HG03064 (cell line): ENCODE results near the gene GCNT1.
A peak's percentile ranks its signal among the peaks of the same experiment; 100 is the strongest.
"Not testable (repeated sequence)": the region's sequence is repeated elsewhere in the genome, so short reads cannot be mapped to it uniquely, and the experiment has no call there.

ENCODE experiments used
- ATAC-seq: cut with Tn5 transposase; IDR thresholded peaks from one replicate; pipeline ENCODE4 v1.9.1; 2021; ENCODE audit warnings: low read depth; ENCODE audit not compliant: unreplicated experiment

The GCNT1 gene

DNA sequence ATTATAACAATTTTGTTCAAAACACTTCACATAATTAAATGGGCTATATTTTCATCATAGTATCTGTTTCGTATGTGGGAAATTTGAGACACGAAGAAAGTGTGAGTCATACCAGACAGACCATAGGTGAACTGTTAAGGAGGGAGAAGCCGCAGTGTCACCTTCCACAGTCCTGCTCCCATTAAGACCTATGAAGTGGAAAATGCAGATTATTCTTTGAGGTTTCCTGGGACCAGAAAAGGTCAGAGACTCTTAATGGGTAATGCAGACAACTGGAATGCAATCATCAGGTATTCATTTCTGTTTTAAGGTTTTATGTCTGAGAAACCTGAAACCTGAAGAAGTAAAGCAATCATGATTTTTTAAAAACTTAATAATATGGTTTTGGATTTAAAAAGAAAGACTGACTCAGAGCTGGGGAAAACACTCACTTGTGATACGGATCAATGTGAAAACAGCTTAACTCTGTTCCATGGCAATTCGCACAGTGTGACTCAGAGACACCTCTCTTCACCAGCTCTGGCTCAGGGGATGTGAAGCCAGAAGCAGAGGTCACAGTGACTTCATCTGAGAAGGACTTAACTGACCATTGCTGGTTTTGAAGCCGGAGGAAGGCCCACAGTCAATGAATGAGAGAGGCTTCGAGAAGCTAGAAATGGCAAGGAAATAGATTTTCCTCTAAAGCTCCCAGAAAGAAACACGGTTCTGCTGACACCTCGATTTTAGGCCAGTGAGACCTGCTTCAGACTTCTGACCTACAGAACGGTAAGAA is 17.2 kb upstream of the GCNT1 start:
- peak; percentile 55 for ATAC-seq

- no peak for ATAC-seq
Measured at GRCh38 chr9:76443887-76444286, 15.1 kb upstream of the GCNT1 start.

DNA sequence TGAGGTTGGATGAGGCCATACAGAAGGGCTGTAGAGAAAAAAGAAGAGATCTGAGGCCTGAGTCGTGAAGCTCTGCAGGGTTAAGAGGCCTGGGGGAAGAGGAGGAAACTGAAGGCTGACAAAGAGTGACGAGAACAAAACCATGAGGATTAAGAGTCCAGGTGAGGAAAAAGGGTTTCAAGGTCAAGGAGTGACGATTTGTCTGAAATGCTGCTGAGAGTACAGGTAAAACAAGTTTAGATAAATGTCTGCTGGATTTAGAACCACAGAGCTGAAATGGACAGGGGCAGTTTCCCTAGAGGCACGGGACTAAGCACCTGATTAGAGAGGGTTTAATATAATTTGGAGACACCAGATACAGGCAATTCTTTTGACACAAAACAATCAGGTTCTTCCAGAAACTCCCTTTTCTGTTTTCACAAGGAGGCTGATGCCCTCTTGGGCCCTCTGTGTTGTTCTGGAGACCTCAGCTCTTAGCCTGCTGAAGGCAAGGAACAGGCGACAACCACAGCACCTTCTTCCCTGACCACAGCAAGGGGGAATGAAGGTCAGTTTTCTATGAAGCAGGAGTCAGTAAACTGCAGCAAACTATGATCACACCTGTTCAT is 14.6 kb upstream of the GCNT1 start:
- no peak for ATAC-seq

GRCh38 chr9:76445976-76446375 is 13.0 kb upstream of the GCNT1 start:
- no peak for ATAC-seq

GRCh38 chr9:76448501-76448900 is 10.5 kb upstream of the GCNT1 start:
- ATAC-seq: no peak

- ATAC-seq: no peak
Measured at GRCh38 chr9:76451234-76451633, 7.7 kb upstream of the GCNT1 start.

DNA sequence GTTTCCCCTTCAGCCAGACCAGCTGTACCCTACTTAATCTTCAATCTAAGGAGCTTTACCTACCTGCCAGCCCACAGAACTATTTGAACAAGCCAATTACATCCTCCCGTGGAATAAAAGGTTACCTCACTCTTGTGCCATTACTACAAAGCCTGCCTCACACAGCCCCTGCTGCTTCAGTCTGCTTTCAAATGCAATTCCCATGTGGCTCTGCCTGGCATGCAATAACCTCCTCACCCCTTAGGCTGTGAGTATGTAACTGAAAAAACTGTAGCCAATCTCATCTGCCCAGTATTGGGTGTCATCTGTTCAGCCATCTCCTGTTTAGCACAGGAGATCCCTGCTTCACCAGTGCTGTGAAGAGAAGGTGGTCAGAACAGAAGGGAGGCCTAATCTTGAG is 6.1 kb upstream of the GCNT1 start:
- no peak for ATAC-seq

DNA sequence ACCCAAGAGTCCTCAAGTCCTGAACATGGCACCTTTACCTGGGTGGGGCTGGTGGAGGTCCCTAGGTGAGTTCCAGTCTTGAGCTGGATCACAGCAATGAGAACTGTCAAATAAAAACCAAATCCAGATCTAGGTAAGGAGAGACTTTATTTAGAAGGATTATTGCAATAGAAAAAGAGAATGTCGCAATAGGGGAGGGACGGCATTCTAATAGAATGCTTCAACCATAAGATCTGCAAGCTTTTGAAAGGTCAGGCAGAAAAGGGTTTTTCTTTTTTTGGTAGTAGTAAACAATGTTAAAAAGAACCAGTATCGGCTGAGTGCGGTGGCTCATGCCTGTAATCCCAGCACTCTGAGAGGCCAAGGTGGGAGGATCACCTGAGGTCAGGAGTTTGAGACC is 5.2 kb upstream of the GCNT1 start:
- ATAC-seq: no peak

DNA sequence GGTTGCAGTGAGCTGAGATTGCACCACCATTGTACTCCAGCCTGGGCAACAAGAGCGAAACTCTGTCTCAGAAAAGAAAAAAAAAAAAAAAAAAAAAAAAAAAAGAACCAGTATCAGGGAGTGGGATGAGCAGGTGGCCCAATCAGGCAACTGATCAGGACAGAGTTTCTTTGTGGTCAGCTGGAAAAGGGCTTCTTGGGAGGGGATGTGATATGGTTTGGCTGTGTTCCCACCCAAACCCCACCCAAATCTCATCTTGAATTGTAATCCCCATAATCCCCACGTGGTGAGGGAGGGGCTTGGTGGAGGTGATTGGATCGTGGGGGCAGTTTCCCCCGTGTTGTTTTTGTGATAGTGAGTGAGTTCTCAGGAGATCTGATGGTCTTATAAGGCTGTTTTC is 4.7 kb upstream of the GCNT1 start:
- ATAC-seq: no peak

DNA sequence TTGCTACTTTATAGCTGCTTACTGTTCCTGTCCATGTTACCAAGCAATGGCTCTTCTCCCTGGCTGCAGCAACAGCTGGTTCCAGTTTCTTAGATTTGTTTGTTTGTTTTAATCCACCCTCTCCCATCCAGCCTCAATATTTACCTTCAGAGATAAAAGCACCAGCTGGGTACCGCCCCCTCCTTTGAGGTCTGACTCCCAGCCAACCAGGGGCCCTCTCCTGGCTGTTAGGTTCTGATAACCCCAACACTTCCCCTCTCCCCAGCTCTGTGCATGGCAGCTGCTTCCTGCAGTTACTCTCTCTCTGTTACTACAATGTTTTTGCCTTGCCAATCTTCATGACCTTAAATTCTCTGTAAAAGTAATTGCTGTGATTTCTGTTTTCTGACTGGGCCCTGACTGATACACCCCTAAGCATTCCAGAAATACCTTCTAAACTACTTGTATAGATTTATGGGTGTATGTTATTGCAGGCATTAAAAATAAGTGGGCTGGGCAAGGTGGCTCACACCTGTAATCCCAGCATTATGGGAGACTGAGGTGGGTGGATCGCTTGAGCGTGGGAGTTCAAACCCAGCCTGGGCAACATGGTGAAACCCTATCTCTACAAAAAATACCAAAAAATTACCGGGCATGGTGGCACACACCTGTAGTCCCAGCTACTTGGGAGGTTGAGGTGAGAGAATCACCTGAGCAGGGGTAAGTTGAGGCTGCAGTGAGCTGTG is 2.6 kb upstream of the GCNT1 start:
- no peak for ATAC-seq

- no peak for ATAC-seq
Measured at GRCh38 chr9:76459694-76460635, 983 bp downstream of the GCNT1 start.

GRCh38 chr9:76462126-76462525 is 3.1 kb downstream of the GCNT1 start:
- no peak for ATAC-seq

DNA sequence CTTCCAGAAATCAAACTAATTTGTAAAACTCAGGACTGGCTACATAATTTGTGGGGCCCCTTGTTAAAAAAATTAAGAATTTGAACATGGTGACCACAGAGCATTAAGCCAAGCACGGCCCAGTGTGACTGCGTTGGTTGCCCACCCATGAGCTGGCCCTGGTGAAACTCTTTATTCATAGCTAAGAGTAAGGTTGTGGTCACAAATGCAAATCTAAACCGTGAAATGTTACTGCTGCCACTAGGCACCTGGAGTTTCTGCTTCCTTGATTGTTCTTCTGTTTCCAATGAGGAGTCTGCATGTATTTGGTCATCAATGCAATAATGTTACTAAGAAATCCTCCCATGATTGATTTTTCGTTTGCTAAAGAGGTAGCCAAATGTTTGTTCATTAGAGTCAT is 4.2 kb downstream of the GCNT1 start:
- ATAC-seq: peak; percentile 61

DNA sequence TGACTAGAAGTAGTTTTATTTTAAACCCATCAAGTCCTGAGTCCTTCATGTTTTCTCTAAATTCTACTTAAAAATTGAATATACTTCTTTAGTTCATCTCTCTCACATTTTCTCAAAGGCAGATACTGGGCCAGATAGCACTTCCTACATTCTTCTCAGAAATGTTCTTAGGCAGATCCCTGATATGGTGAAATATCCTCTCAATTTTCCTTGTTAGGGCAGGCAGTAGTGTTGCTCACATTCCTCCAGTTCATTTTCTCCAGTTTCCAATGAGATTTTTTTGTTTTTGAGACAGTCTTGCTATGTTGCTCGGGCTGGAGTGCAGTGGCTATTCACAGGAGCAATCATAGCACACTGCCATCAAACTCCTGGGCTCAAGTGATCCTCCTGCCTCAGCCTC is 5.7 kb downstream of the GCNT1 start:
- no peak for ATAC-seq

GRCh38 chr9:76465442-76466298 is 6.7 kb downstream of the GCNT1 start:
- no peak for ATAC-seq

- no peak for ATAC-seq
Measured at GRCh38 chr9:76466299-76466605, 7.3 kb downstream of the GCNT1 start.

GRCh38 chr9:76474419-76474818 is 15.4 kb downstream of the GCNT1 start:
- ATAC-seq: no peak

GRCh38 chr9:76475686-76476085 is 16.7 kb downstream of the GCNT1 start:
- no peak for ATAC-seq

GRCh38 chr9:76477818-76478217 is 18.8 kb downstream of the GCNT1 start:
- not testable (repeated sequence) for ATAC-seq

GRCh38 chr9:76478226-76478625 is 19.2 kb downstream of the GCNT1 start:
- ATAC-seq: no peak
